MCF 10A (cell line): ENCODE data around the gene BPIFB2. TPM values are rescaled to one million over a fixed set of nuclear protein-coding genes. Genes with fewer than 3 reads are reported as not detected.

Experiments used
- BruUV-seq: library from RNA; stranded (reverse); fragments of 400-500 nt; replicated peaks from 2 replicates; lab custom pipeline; 2021; lab: Mats Ljungman, UMichigan
- CTCF ChIA-PET: fragments of 300-600 bp; sonication (Branson Sonifier 250); formaldehyde crosslinking; extraction: SDS; loops from one replicate; lab custom pipeline; 2021; ENCODE audit warnings: antibody characterized with exemption, inconsistent platforms; lab: Yijun Ruan, JAX
- POLR2A ChIA-PET: fragments of 300-600, 350-650 bp; sonication (Branson Sonifier 250); formaldehyde crosslinking; extraction: SDS; loops from one replicate; lab custom pipeline; 2020; ENCODE audit warnings: antibody characterized with exemption, inconsistent platforms; lab: Yijun Ruan, JAX
- DNase-seq: peaks from one replicate; pipeline ENCODE4 v3.0.0-alpha.2; 2018; ENCODE audit not compliant: unreplicated experiment
- H3K27ac Mint-ChIP-seq: one replicate; pipeline ENCODE4 v1.8.0; 2022; ENCODE audit warnings: mild to moderate bottlenecking, low read depth, mixed read lengths; ENCODE audit not compliant: unreplicated experiment
- H3K27me3 Mint-ChIP-seq: one replicate; pipeline ENCODE4 v1.8.0; 2022; ENCODE audit warnings: mixed read lengths; ENCODE audit not compliant: insufficient read depth, unreplicated experiment
- H3K36me3 Mint-ChIP-seq: one replicate; pipeline ENCODE4 v1.8.0; 2022; ENCODE audit warnings: mild to moderate bottlenecking, moderate library complexity, mixed read lengths; ENCODE audit not compliant: insufficient read depth, unreplicated experiment
- H3K4me1 Mint-ChIP-seq: one replicate; pipeline ENCODE4 v1.8.0; 2022; ENCODE audit warnings: mixed read lengths; ENCODE audit not compliant: insufficient read depth, unreplicated experiment
- H3K4me3 Mint-ChIP-seq: one replicate; pipeline ENCODE4 v1.8.0; 2022; ENCODE audit warnings: mild to moderate bottlenecking, moderate library complexity, mixed read lengths; ENCODE audit not compliant: unreplicated experiment
- H3K9me3 Mint-ChIP-seq: one replicate; pipeline ENCODE4 v1.8.0; 2022; ENCODE audit warnings: mixed read lengths; ENCODE audit not compliant: unreplicated experiment
- CTCF ChIP-seq: fragments of 200-600 bp; IDR thresholded peaks from one replicate; pipeline ENCODE4 v1.8.0; 2022; ENCODE audit warnings: antibody characterized with exemption, mild to moderate bottlenecking; ENCODE audit not compliant: unreplicated experiment
- intact Hi-C: fragments of 100-400 bp; cut with micrococcal nuclease; formaldehyde crosslinking; loops from 2 replicates; pipeline ENCODE4 v1.14.1; 2022
- total RNA-seq: library from RNA; stranded (reverse); gene quantifications from 2 replicates; pipeline ENCODE4 v1.2.3, GENCODE V29; 2022

BPIFB2 gene
- total RNA-seq, 1 experiment from 2014 or later, result not detected

GRCh38 chr20:32993496-32994050 is 13.9 kb upstream of the BPIFB2 start:
- ChIA-PET CTCF (interaction anchor here (1.0 kb wide), 1 partner anchor 15 kb away, joined by 4 read pairs; no protein-coding TSS in a partner anchor), POLR2A (interaction anchor here (0.6 kb wide), 1 partner anchor 1754 kb away, joined by 3 read pairs; no protein-coding TSS in a partner anchor)
- Mint-ChIP-seq H3K4me1 (no peaks in the 10 kb centered on the region), H3K9me3 (peaks cover 18% of the 10 kb centered on the region), H3K27me3 (peaks cover 61% of the 10 kb centered on the region), H3K27ac (no peak overlapping the region), H3K36me3 (no peaks in the 10 kb centered on the region), H3K4me3 (no peak overlapping the region)
- TF ChIP-seq CTCF, result no peak
- intact Hi-C loops, result no loop called here
- BruUV-seq, result no TSS peak
- no peak for DNase-seq

- no peak for DNase-seq
- CTCF ChIA-PET, result interaction anchor here (0.9 kb wide), 1 partner anchor 304 kb away, joined by 4 read pairs; no protein-coding TSS in a partner anchor
- intact Hi-C loops, result no loop called here
- Mint-ChIP-seq H3K36me3 (no peaks in the 10 kb centered on the region), H3K4me1 (no peaks in the 10 kb centered on the region), H3K4me3 (no peak overlapping the region), H3K9me3 (peaks cover 18% of the 10 kb centered on the region), H3K27me3 (peaks cover 70% of the 10 kb centered on the region), H3K27ac (no peak overlapping the region)
- TF ChIP-seq CTCF, result no peak
- BruUV-seq, result no TSS peak
- POLR2A ChIA-PET, result no interaction called here
These were observed 11.7 kb upstream of the BPIFB2 start for GRCh38 chr20:32995802-32996201.

- no peaks in the 10 kb centered on the region for H3K36me3 Mint-ChIP-seq
- ChIA-PET POLR2A (no interaction called here), CTCF (no interaction called here)
- peaks cover 74% of the 10 kb centered on the region for H3K27me3 Mint-ChIP-seq
- H3K9me3 Mint-ChIP-seq, result peaks cover 18% of the 10 kb centered on the region
- H3K4me3 Mint-ChIP-seq, result no peak overlapping the region
- BruUV-seq, result no TSS peak
- intact Hi-C loops, result no loop called here
- TF ChIP-seq CTCF, result no peak
- no peak for DNase-seq
- no peaks in the 10 kb centered on the region for H3K4me1 Mint-ChIP-seq
- no peak overlapping the region for H3K27ac Mint-ChIP-seq
These were observed 10.1 kb upstream of the BPIFB2 start for GRCh38 chr20:32997431-32997830.

- peaks cover 14% of the 10 kb centered on the region for H3K9me3 Mint-ChIP-seq
- no peak overlapping the region for H3K27ac Mint-ChIP-seq
- H3K27me3 Mint-ChIP-seq, result peaks cover 51% of the 10 kb centered on the region
- H3K4me1 Mint-ChIP-seq, result no peaks in the 10 kb centered on the region
- no TSS peak for BruUV-seq
- no peak for DNase-seq
- no peaks in the 10 kb centered on the region for H3K36me3 Mint-ChIP-seq
- intact Hi-C loops, result no loop called here
- ChIA-PET CTCF (interaction anchor here (0.6 to 0.8 kb wide), 3 partner anchors 185 to 1232 kb away, joined by 3 read pairs; no protein-coding TSS in a partner anchor), POLR2A (interaction anchor here (0.6 to 0.7 kb wide), 2 partner anchors 125 to 133 kb away, joined by 3 read pairs; no protein-coding TSS in a partner anchor)
- H3K4me3 Mint-ChIP-seq, result no peak overlapping the region
- no peak for TF ChIP-seq CTCF
These were observed 7.8 kb upstream of the BPIFB2 start for GRCh38 chr20:32999603-33000250.
